ENCODE results near the gene CELA3B. TPM values are rescaled to one million over a fixed set of nuclear protein-coding genes. Genes with fewer than 3 reads are reported as not detected.

CELA3B gene
- total and polyA plus RNA-seq, 2 of the 13 experiments (the other 11 are each of a cell fraction or from before 2014, with no cell fraction given) = 0.34 TPM; not detected in 1

DNA sequence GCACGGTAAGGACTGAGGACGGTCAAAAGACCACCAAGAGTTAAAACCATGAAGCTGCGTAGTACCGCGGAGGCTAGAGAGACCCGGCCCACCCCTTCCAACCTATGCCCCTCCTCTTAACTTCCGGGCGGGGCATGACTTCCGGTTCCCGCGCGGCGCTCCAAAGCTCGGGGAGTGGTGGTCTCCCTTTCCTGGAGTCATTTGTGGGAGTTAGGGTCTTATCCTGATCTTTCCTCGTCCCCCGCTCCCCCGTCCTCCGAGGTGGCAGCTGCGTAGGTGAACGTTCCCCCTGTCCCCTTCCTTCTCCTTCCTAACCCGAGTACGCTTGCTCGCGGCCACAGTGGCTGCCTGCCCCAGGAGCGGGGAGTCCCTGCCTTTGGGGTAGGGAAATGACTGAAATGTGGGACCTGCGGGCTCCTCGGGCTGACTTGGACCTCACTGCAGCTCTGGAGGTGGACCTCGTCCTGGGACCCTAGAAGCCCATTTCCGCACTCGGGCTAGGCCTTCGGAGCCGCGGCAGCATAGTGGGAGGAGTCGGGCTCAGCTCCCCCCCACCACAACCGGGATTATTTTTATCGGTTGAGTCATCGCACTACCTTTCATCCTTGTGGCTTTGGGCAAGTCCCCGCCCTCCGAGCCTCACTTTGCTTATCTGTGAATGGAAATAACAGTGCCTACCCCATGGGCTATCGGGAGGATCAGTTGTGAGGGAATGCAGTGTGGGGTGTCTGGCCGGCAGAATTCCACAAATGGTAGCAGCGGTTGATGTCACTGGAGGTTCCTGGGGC lies 48.7 kb downstream of the CELA3B start (continued):
- TF ChIP-seq ZNF83 (CRISPR knock-in tag; IDR thresholded peaks at IDR 0.05; ENCODE audit: borderline replicate concordance) = no peak; the same call in 1 of the 2 replicates
- peak; percentile 66; the same call in 1 of the 2 replicates for TF ChIP-seq SP5 (CRISPR knock-in tag; IDR thresholded peaks at IDR 0.05; ENCODE audit: borderline replicate concordance, low read depth)
- TF ChIP-seq ZNF672 (CRISPR knock-in tag; IDR thresholded peaks at IDR 0.05) = no peak
- peak; percentile 61; the same call in 1 of the 2 replicates for TF ChIP-seq ZNF547 (CRISPR knock-in tag; IDR thresholded peaks at IDR 0.05)
- peak; percentile 89; the same call in 1 of the 2 replicates for TF ChIP-seq NCOA1 (CRISPR knock-in tag; IDR thresholded peaks at IDR 0.05)
- TF ChIP-seq, protein P1, sequence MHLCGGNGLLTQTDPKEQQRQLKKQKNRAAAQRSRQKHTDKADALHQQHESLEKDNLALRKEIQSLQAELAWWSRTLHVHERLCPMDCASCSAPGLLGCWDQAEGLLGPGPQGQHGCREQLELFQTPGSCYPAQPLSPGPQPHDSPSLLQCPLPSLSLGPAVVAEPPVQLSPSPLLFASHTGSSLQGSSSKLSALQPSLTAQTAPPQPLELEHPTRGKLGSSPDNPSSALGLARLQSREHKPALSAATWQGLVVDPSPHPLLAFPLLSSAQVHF (CRISPR knock-in tag; IDR thresholded peaks at IDR 0.05) = 0 out of 2 replicates have a peak, but pooled peaks have one; percentile 73
- TF ChIP-seq ZNF577 (CRISPR knock-in tag; IDR thresholded peaks at IDR 0.05; ENCODE audit: borderline replicate concordance, low read depth) = no peak
- peak; percentile 39 for TF ChIP-seq XRCC5 (optimal IDR thresholded peaks at IDR 0.05; ENCODE audit: low read length)
- TF ChIP-seq, protein P2, sequence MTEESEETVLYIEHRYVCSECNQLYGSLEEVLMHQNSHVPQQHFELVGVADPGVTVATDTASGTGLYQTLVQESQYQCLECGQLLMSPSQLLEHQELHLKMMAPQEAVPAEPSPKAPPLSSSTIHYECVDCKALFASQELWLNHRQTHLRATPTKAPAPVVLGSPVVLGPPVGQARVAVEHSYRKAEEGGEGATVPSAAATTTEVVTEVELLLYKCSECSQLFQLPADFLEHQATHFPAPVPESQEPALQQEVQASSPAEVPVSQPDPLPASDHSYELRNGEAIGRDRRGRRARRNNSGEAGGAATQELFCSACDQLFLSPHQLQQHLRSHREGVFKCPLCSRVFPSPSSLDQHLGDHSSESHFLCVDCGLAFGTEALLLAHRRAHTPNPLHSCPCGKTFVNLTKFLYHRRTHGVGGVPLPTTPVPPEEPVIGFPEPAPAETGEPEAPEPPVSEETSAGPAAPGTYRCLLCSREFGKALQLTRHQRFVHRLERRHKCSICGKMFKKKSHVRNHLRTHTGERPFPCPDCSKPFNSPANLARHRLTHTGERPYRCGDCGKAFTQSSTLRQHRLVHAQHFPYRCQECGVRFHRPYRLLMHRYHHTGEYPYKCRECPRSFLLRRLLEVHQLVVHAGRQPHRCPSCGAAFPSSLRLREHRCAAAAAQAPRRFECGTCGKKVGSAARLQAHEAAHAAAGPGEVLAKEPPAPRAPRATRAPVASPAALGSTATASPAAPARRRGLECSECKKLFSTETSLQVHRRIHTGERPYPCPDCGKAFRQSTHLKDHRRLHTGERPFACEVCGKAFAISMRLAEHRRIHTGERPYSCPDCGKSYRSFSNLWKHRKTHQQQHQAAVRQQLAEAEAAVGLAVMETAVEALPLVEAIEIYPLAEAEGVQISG (CRISPR knock-in tag; IDR thresholded peaks at IDR 0.05) = peak; percentile 100
- peak; percentile 79; the same call in 1 of the 2 replicates for TF ChIP-seq IRF2 (CRISPR knock-in tag; IDR thresholded peaks at IDR 0.05)
- TF ChIP-seq FLYWCH1 (CRISPR knock-in tag; IDR thresholded peaks at IDR 0.05) = no peak
- peak; percentile 96 for TF ChIP-seq ASH2L (IDR thresholded peaks at IDR 0.05; ENCODE audit: insufficient read length, low read depth, low read length)
- no peak for TF ChIP-seq THYN1 (CRISPR knock-in tag; IDR thresholded peaks at IDR 0.05; ENCODE audit: borderline replicate concordance, low read depth)
- TF ChIP-seq ZNF432 (CRISPR knock-in tag; IDR thresholded peaks at IDR 0.05; ENCODE audit: borderline replicate concordance) = no peak
- peak; percentile 51 for TF ChIP-seq HNRNPK (IDR thresholded peaks at IDR 0.05; ENCODE audit: low read depth, low read length, poor library complexity, severe bottlenecking)
- peak; percentile 75 for TF ChIP-seq ETV5 (CRISPR knock-in tag; IDR thresholded peaks at IDR 0.05; ENCODE audit: borderline replicate concordance)
- peak; percentile 91 for TF ChIP-seq KDM5A (IDR thresholded peaks at IDR 0.05; ENCODE audit: borderline replicate concordance, low read length)
- TF ChIP-seq, protein P3, sequence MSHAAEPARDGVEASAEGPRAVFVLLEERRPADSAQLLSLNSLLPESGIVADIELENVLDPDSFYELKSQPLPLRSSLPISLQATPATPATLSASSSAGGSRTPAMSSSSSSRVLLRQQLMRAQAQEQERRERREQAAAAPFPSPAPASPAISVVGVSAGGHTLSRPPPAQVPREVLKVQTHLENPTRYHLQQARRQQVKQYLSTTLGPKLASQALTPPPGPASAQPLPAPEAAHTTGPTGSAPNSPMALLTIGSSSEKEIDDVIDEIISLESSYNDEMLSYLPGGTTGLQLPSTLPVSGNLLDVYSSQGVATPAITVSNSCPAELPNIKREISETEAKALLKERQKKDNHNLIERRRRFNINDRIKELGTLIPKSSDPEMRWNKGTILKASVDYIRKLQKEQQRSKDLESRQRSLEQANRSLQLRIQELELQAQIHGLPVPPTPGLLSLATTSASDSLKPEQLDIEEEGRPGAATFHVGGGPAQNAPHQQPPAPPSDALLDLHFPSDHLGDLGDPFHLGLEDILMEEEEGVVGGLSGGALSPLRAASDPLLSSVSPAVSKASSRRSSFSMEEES (CRISPR knock-in tag; IDR thresholded peaks at IDR 0.05) = 0 out of 2 replicates have a peak, but pooled peaks have one; percentile 41
- TF ChIP-seq, protein P4, sequence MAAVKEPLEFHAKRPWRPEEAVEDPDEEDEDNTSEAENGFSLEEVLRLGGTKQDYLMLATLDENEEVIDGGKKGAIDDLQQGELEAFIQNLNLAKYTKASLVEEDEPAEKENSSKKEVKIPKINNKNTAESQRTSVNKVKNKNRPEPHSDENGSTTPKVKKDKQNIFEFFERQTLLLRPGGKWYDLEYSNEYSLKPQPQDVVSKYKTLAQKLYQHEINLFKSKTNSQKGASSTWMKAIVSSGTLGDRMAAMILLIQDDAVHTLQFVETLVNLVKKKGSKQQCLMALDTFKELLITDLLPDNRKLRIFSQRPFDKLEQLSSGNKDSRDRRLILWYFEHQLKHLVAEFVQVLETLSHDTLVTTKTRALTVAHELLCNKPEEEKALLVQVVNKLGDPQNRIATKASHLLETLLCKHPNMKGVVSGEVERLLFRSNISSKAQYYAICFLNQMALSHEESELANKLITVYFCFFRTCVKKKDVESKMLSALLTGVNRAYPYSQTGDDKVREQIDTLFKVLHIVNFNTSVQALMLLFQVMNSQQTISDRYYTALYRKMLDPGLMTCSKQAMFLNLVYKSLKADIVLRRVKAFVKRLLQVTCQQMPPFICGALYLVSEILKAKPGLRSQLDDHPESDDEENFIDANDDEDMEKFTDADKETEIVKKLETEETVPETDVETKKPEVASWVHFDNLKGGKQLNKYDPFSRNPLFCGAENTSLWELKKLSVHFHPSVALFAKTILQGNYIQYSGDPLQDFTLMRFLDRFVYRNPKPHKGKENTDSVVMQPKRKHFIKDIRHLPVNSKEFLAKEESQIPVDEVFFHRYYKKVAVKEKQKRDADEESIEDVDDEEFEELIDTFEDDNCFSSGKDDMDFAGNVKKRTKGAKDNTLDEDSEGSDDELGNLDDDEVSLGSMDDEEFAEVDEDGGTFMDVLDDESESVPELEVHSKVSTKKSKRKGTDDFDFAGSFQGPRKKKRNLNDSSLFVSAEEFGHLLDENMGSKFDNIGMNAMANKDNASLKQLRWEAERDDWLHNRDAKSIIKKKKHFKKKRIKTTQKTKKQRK (IDR thresholded peaks at IDR 0.05; ENCODE audit: low read length) = no peak

Data from HepG2 (cell line).